Activated CD4-positive, alpha-beta T cell treated with anti-CD3 and anti-CD28 coated beads, Interleukin-2, amount 10 ng/mL, durations not matched to agents 24 days and 14 days (primary cell): Measurements from ENCODE around the gene TP53BP2. TPM values are rescaled to one million over a fixed set of nuclear protein-coding genes. Genes with fewer than 3 reads are reported as not detected.

Experiments
- DNase-seq: peaks from one replicate; pipeline ENCODE4 v3.0.0; 2022
- H3K27ac Mint-ChIP-seq: one replicate; pipeline ENCODE4 v1.8.0; 2022; ENCODE audit warnings: mild to moderate bottlenecking, mixed read lengths
- H3K27me3 Mint-ChIP-seq: one replicate; pipeline ENCODE4 v1.8.0; 2022; ENCODE audit warnings: mixed read lengths
- H3K36me3 Mint-ChIP-seq: one replicate; pipeline ENCODE4 v1.8.0; 2022; ENCODE audit warnings: low read depth, mild to moderate bottlenecking, mixed read lengths
- H3K4me1 Mint-ChIP-seq: one replicate; pipeline ENCODE4 v1.8.0; 2021; ENCODE audit warnings: mixed read lengths
- H3K4me3 Mint-ChIP-seq: one replicate; pipeline ENCODE4 v1.8.0; 2022; ENCODE audit warnings: mild to moderate bottlenecking, moderate library complexity, mixed read lengths
- H3K9me3 Mint-ChIP-seq: one replicate; pipeline ENCODE4 v1.8.0; 2021; ENCODE audit warnings: mixed read lengths
- intact Hi-C: fragments of 100-400 bp; cut with micrococcal nuclease; formaldehyde crosslinking; loops from one replicate; pipeline ENCODE4 v1.15.1; 2023
- total RNA-seq: library from RNA; stranded (reverse); gene quantifications from 2 replicates; pipeline ENCODE4 v1.2.3, GENCODE V29; 2022

The TP53BP2 gene
- total RNA-seq, 1 donor from 2014 or later = 47.7 TPM

- H3K4me3 Mint-ChIP-seq = no peak overlapping the region
- H3K9me3 Mint-ChIP-seq = peaks cover 4% of the 10 kb centered on the region
- H3K36me3 Mint-ChIP-seq = peaks cover 63% of the 10 kb centered on the region
- DNase-seq = no peak
- intact Hi-C loops = no loop called here
- no peak overlapping the region for H3K27ac Mint-ChIP-seq
- H3K4me1 Mint-ChIP-seq = no peaks in the 10 kb centered on the region
- no peaks in the 10 kb centered on the region for H3K27me3 Mint-ChIP-seq
Observed at GRCh38 chr1:223765719-223766340, 79.9 kb downstream of the TP53BP2 start.

- Mint-ChIP-seq H3K9me3 (peaks cover 4% of the 10 kb centered on the region), H3K27me3 (no peaks in the 10 kb centered on the region), H3K36me3 (peaks cover 60% of the 10 kb centered on the region), H3K27ac (no peak overlapping the region), H3K4me1 (no peaks in the 10 kb centered on the region), H3K4me3 (no peak overlapping the region)
- intact Hi-C loops = no loop called here
- no peak for DNase-seq
Observed at GRCh38 chr1:223765036-223765718, 80.6 kb downstream of the TP53BP2 start.

GRCh38 chr1:223763881-223764280 is 81.9 kb downstream of the TP53BP2 start:
- no peak for DNase-seq
- Mint-ChIP-seq H3K4me3 (no peak overlapping the region), H3K27me3 (no peaks in the 10 kb centered on the region), H3K9me3 (peaks cover 2% of the 10 kb centered on the region), H3K4me1 (no peaks in the 10 kb centered on the region), H3K36me3 (peaks cover 61% of the 10 kb centered on the region), H3K27ac (no peak overlapping the region)
- intact Hi-C loops = no loop called here

GRCh38 chr1:223763251-223763650 is 82.5 kb downstream of the TP53BP2 start:
- no peak for DNase-seq
- Mint-ChIP-seq H3K27ac (no peak overlapping the region), H3K36me3 (peaks cover 62% of the 10 kb centered on the region), H3K4me3 (no peak overlapping the region), H3K27me3 (no peaks in the 10 kb centered on the region), H3K4me1 (no peaks in the 10 kb centered on the region), H3K9me3 (no peaks in the 10 kb centered on the region)
- intact Hi-C loops = no loop called here

- H3K9me3 Mint-ChIP-seq = no peaks in the 10 kb centered on the region
- H3K27me3 Mint-ChIP-seq = no peaks in the 10 kb centered on the region
- no peaks in the 10 kb centered on the region for H3K4me1 Mint-ChIP-seq
- no peak for DNase-seq
- H3K4me3 Mint-ChIP-seq = no peak overlapping the region
- intact Hi-C loops = no loop called here
- H3K36me3 Mint-ChIP-seq = peaks cover 65% of the 10 kb centered on the region
- peak overlapping the region; percentile 53 for H3K27ac Mint-ChIP-seq
Observed at GRCh38 chr1:223761411-223761810, 84.3 kb downstream of the TP53BP2 start.

GRCh38 chr1:223760833-223761232 is 84.9 kb downstream of the TP53BP2 start:
- no peak for DNase-seq
- Mint-ChIP-seq H3K9me3 (no peaks in the 10 kb centered on the region), H3K27me3 (no peaks in the 10 kb centered on the region), H3K4me3 (no peak overlapping the region), H3K27ac (no peak overlapping the region), H3K4me1 (no peaks in the 10 kb centered on the region), H3K36me3 (peaks cover 62% of the 10 kb centered on the region)
- intact Hi-C loops = no loop called here

- intact Hi-C loops = no loop called here
- no peak for DNase-seq
- Mint-ChIP-seq H3K9me3 (no peaks in the 10 kb centered on the region), H3K4me1 (no peaks in the 10 kb centered on the region), H3K27ac (no peak overlapping the region), H3K4me3 (no peak overlapping the region), H3K27me3 (no peaks in the 10 kb centered on the region), H3K36me3 (peaks cover 59% of the 10 kb centered on the region)
Observed at GRCh38 chr1:223759273-223759672, 86.5 kb downstream of the TP53BP2 start.

- Mint-ChIP-seq H3K27ac (no peak overlapping the region), H3K36me3 (peaks cover 60% of the 10 kb centered on the region), H3K4me1 (no peaks in the 10 kb centered on the region), H3K27me3 (no peaks in the 10 kb centered on the region), H3K9me3 (no peaks in the 10 kb centered on the region), H3K4me3 (no peak overlapping the region)
- DNase-seq = no peak
- intact Hi-C loops = no loop called here
Observed at GRCh38 chr1:223758734-223759133, 87.0 kb downstream of the TP53BP2 start.

GRCh38 chr1:223756806-223757700 is 88.7 kb downstream of the TP53BP2 start:
- DNase-seq = no peak
- H3K4me3 Mint-ChIP-seq = no peak overlapping the region
- H3K9me3 Mint-ChIP-seq = no peaks in the 10 kb centered on the region
- H3K4me1 Mint-ChIP-seq = no peaks in the 10 kb centered on the region
- intact Hi-C loops = no loop called here
- H3K27me3 Mint-ChIP-seq = no peaks in the 10 kb centered on the region
- no peak overlapping the region for H3K27ac Mint-ChIP-seq
- H3K36me3 Mint-ChIP-seq = peaks cover 60% of the 10 kb centered on the region

- no peak overlapping the region for H3K27ac Mint-ChIP-seq
- no peaks in the 10 kb centered on the region for H3K27me3 Mint-ChIP-seq
- DNase-seq = no peak
- H3K9me3 Mint-ChIP-seq = no peaks in the 10 kb centered on the region
- no peak overlapping the region for H3K4me3 Mint-ChIP-seq
- H3K4me1 Mint-ChIP-seq = no peaks in the 10 kb centered on the region
- peaks cover 61% of the 10 kb centered on the region for H3K36me3 Mint-ChIP-seq
- intact Hi-C loops = no loop called here
Observed at GRCh38 chr1:223755992-223756775, 89.6 kb downstream of the TP53BP2 start.

GRCh38 chr1:223755432-223755792 is 90.3 kb downstream of the TP53BP2 start:
- H3K36me3 Mint-ChIP-seq = peaks cover 61% of the 10 kb centered on the region
- no peaks in the 10 kb centered on the region for H3K9me3 Mint-ChIP-seq
- intact Hi-C loops = no loop called here
- H3K27me3 Mint-ChIP-seq = no peaks in the 10 kb centered on the region
- no peak for DNase-seq
- H3K4me1 Mint-ChIP-seq = no peaks in the 10 kb centered on the region
- H3K4me3 Mint-ChIP-seq = no peak overlapping the region
- H3K27ac Mint-ChIP-seq = no peak overlapping the region

- H3K27me3 Mint-ChIP-seq = no peaks in the 10 kb centered on the region
- H3K4me1 Mint-ChIP-seq = peaks cover 2% of the 10 kb centered on the region
- H3K36me3 Mint-ChIP-seq = peaks cover 62% of the 10 kb centered on the region
- no peak overlapping the region for H3K27ac Mint-ChIP-seq
- H3K9me3 Mint-ChIP-seq = no peaks in the 10 kb centered on the region
- intact Hi-C loops = no loop called here
- no peak overlapping the region for H3K4me3 Mint-ChIP-seq
- no peak for DNase-seq
Observed at GRCh38 chr1:223754681-223755431, 90.9 kb downstream of the TP53BP2 start.
